Epidermal melanocyte (primary cell): ENCODE measurements around the gene SHANK3.

ENCODE experiments used
- DNase-seq: peaks from one replicate; pipeline ENCODE4 v3.0.0; 2011; ENCODE audit warnings: low spot score; ENCODE audit not compliant: insufficient read length

SHANK3 gene

DNA sequence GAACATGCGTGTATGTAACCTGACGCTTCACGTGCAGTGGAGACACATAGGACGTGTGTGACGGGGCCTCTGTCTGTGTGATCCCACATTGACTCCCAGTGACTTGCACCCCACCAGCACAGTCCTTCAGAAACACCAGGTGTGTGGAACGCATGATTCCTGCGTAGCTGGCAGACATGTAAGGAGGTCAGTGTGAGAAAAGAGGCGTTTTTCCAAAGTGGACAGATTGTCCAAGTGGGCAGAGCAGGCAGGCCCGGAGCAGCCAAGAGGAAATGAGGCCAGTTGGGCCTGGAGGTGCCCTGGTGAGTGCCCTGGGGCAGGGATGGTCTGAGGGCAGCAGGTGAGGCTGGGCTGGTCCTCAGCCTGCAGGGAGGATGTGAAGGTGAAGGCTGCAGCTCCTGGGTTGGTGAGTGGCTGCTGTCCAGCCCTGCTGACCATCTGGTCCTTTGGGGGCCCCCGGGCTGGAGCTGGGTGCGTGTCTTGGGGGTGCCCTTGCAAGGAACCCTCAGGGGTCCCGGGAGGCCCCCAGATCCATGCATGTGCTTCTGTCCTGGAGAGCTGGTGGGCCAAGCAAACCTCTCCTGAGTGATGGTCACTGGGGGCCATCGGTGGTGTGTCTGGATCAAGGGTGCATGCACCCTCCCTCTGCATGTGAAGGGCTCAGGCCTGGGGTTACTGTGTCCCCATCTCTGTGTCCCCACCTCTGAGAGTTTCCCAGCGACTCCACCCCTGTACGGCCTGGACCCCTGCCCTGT is 26.6 kb downstream of the SHANK3 start:
- no peak for DNase-seq

- DNase-seq, result no peak
These were observed 27.2 kb downstream of the SHANK3 start for GRCh38 chr22:50699756-50700386.

DNA sequence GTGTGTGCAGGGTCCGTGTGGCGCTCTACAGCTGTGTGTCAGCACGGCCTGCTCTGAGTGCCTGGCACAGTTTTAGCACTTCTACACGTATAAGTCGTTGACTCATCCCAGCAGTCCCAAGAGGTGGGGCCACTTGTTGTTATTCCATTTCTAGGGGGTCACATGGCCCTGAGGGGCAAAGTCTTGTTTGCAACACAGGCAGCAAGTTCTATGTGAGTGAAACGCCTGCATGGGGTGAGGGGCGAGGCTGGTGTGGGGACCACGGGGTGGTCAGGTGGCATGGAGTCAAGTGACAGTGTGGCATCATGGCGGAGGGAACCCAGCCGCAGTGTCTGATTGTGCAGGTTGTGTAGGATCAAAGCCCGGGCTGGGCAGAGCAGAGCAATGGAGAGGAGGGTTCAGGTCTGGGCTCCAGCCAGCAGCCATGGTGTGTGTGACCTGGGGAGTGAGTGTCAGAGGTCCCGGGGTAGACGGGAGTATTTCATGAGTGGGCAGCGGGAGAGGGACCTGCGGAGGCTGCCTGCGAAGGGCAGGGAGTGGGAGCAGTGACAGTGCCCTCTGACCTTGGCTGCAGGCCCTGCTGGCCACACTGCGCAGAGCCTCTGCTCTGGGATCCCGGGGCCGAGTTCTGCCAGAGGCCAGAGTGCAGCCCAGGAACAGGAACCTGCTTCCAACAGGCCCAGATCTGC is 27.9 kb downstream of the SHANK3 start:
- DNase-seq, result no peak

GRCh38 chr22:50701076-50701419 is 28.4 kb downstream of the SHANK3 start:
- no peak for DNase-seq

DNA sequence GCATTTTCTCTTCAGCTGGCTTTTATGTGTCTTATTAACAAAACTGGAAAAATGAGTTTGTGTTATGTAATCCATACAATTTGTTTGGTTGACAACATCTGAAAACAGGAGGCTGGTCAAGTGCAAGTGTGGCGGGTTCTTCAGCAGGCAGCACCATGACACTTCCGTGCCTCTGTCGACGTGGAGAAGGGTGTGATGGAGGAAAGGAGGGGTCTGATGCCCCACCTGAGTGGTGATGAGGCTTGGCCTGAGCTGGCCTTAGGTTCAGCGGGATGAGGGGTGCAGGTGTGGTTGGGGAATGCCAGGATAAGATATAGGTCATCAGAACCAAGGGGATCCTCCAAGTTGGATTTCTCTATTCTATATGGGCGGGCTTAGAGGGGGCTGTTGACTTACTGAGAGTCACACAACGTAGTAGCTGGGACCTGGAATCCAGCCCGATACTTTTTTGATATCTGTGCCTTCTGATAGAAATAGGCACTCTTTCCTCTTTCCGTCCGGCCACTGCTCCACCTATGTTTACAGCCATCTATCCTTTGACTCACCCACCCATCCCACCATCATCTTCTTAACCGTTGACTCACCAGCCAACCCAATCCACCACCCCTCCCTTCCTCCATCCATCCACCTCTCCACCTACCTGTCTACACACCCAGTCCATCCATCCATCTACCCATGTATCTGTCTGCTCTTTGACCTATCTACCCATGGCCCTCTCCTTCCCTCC is 29.0 kb downstream of the SHANK3 start:
- DNase-seq, result no peak

DNA sequence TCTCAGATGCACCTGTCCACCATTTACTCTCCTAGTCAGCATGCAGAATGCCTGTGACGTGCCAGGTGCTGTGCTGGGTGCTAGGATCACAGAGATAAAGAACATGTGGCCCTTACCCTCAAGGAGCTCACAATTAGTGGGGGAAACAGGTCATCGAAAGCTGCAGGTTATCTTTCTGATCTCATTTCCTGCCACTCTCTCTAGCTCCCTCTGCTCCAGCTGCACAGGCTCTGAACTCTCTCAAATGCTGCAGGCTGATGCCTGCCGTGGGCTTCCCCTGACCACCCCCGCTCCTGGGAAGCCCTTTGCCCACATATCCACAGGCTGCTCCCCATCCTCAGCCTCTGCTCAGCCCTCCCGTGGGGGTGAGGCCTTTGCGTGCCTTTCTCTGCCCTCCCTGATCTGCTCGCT is 29.6 kb downstream of the SHANK3 start:
- DNase-seq, result no peak

GRCh38 chr22:50702821-50703725 is 30.4 kb downstream of the SHANK3 start:
- no peak for DNase-seq

DNA sequence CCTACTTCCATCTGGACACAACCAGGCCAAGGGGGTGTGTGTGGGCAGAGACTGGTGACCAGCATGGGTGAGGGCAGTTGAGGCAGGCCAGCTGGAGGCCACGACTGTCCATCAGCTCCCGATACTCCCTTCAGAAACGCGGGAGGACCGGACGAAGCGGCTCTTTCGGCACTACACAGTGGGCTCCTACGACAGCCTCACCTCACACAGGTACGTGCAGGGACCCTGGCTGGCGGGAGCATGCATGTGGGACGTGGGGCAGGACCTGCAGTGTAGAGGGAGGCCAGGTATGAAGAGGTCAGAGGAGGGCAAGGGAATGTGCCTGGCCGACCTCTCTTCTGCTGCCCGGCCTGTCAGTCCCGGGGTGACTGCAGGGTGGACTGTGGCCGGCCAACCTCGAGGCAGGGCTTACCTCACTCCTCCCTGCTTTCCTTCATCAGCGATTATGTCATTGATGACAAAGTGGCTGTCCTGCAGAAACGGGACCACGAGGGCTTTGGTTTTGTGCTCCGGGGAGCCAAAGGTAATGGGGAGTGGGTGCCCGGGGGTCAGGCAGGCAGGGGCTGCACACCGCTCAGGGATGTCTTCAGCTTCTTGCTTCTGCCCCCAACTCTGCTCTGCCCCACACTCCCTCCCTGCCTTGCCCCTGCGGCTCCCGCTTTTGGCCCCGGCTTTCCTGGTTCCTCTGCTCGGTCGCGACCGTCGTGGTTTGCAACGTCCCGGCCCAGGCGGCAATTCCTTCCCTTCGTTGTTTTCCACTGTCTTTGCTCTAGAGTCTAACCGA is 31.3 kb downstream of the SHANK3 start:
- no peak for DNase-seq

DNA sequence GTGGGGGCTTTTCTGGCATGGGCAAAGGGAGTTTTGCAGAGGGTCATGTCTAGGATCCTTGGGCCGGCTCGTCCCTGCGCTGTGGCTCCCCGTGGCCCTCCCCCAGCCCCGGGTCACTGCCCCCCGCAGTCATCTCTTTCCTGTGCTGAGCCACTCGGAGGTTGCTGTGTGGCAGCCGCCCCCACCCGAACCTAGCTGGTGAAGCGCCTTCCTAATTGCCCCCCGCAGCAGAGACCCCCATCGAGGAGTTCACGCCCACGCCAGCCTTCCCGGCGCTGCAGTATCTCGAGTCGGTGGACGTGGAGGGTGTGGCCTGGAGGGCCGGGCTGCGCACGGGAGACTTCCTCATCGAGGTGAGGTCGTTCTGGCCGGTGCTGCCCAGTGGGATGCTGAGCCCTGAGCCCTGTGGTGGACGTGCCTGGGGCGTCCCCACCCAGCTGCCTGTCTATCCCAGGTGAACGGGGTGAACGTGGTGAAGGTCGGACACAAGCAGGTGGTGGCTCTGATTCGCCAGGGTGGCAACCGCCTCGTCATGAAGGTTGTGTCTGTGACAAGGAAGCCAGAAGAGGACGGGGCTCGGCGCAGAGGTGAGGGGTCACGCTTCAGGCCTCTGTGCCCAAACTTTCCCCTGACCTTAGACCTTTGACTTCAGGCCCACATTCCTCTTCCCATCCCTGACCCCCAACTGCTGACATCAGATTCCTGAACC is 32.0 kb downstream of the SHANK3 start:
- DNase-seq, result no peak

DNA sequence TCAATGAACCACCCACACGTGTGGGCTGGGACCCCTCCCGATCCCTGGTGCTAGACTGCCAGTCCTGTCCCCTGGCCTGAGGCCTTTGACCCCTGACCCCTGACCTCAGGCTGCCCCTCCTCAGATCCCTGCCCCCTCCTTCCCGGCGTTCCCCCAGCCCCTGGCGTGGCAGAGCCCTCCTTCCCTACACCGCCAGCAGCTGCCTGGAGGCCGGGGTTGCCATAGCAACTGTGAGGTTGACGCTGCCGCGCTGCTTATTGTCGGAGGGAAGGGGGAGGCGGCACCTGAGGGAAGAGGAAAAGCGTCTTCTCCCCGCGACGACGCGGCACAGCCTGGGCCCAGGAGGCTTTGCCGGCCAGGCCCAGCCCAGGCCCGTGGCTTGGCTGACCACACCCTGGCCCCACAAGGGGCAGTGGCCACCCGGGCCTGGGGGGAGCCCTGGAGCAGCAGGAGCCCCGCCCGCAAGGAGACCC is 32.6 kb downstream of the SHANK3 start:
- DNase-seq, result no peak

DNA sequence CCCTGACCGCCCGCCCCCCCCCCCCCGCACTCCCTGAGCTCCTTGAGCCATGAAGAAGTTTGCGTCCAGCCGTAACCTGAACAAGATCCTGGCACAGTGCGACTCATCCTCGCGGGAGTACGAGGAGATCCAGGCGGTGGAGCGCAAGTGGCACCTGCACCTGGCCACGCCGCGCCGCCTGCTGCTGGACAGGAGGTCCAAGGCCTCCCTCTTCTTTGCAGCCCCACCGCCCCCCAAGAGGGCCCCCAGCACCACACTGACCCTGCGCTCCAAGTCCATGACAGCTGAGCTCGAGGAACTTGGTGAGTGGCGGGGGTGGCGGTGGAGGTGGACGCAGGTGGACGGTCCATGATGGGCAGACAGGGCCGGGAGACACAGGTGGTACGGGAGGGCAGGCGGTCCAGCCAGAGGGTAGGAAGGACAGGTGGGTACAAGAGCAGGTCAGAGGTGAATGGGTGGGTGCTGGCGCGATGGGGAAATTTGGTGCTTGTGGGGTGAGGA is 33.3 kb downstream of the SHANK3 start:
- no peak for DNase-seq

GRCh38 chr22:50706481-50707125 is 34.0 kb downstream of the SHANK3 start:
- DNase-seq, result no peak

GRCh38 chr22:50708474-50708873 is 35.9 kb downstream of the SHANK3 start:
- DNase-seq, result peak; percentile 57

DNA sequence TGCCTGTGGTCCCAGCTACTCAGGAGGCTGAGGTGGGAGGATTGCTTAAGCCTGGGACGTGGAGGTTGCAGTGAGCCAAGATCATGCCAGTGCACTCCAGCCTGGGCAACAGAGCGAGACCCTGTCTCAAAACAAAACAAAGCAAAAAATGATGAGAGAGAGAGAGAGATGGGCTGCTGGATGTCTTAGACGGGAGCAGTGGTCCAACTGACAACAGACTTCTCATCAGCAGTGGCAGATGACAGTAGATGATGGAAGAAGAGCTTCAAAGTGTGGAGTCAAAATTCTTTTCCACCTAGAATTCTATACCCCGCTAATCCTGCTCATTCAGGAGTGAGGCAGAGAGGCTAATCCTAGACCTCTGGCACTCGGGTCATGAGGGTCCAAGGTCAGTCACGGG is 36.4 kb downstream of the SHANK3 start:
- no peak for DNase-seq

DNA sequence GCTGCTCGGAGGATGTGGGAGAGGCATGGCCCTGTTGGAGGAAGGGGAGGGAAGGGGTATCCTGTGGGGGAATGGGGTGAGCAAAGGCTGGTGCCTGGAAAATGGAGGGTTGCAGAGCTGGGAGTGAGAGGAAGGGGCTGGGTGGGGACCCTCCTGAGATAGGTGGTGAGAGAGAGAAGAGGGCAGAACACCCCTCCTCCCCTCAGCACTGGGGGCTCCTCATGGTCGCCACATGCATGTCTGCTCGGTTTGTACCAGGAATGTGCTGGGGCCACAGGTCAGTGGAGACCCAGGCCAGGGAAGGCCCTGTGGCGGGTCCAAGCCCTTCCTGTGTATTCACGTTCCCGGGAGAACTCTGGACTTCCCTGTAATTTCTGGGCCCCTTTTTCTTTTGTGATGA is 37.6 kb downstream of the SHANK3 start:
- no peak for DNase-seq

DNA sequence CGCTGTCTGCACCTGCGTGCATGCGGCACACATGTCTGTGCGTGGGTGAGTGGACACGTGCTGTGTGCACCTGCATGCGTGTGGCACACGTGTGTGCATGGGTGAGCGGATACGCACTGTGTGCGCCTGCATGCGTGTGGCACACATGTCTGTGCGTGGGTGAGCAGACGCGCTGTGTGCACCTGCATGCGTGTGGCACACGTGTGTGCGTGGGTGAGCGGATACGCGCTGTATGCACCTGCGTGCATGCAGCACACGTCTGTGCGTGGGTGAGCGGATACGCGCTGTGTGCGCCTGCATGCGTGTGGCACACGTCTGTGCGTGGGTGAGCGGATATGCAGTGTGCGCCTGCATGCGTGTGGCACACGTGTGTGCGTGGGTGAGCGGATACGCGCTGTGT is 38.3 kb downstream of the SHANK3 start:
- DNase-seq, result no peak

DNA sequence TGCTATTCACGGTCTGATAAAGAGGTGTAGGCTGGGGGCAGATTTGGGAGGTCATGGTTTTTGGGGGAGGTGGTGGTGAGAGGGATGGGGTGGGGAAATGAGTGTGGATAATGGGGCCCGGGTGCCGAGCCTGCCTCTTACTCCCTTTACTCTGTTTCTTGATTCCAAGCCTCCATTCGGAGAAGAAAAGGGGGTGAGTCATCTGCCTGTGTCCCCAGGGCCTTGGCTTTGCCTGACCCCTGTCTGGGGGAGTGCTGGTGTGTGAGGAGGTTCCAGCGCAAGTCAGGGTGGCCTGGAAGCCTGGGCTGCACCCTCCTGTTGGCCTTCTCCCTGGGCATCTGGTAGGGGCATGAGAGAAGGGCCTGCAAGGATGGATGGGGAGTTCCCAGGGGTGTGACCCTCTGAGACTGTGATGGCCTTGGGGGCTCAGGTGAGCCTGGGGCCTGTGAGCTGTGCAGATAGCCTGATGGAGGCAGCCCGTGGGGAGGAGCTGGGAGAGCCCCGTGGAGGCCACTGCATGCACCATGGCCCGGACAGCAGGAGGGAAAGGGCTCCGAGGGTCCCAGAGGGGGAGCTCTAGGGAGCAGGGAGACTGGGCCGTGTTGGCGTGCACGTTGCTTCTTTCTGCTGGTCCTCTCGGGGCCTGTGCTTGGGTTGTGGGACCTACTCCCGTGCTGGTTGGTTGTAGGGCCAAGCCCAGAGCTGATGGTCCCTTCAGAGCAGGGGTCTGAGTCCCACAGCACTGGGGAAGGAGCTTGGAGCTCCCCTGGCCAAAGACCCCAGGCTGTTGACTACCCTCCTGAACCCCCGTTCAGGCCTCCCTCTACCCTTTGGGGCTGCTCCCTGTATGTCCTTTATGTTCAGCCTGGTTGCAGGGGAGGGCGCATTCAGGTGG is 39.1 kb downstream of the SHANK3 start:
- DNase-seq, result no peak
